ENCODE results near the gene GRIK4. TPM values are rescaled to one million over a fixed set of nuclear protein-coding genes. Genes with fewer than 3 reads are reported as not detected.

The GRIK4 gene
- total RNA-seq, 2 experiments from 2014 or later = not detected

- H3K4me3 Mint-ChIP-seq = no peak overlapping the region
- peaks cover 5% of the 10 kb centered on the region for H3K4me1 Mint-ChIP-seq (ENCODE audit: low read depth)
- no peak for DNase-seq
- no peaks in the 10 kb centered on the region for H3K9me3 Mint-ChIP-seq
- H3K27me3 Mint-ChIP-seq = peaks cover 48% of the 10 kb centered on the region
- ChIA-PET CTCF (interaction anchor here (1.3 kb wide), 1 partner anchor 121 kb away, joined by 3 read pairs; no protein-coding TSS in a partner anchor), POLR2A (interaction anchor here (0.6 kb wide), 1 partner anchor 628 kb away, joined by 3 read pairs; no protein-coding TSS in a partner anchor)
- no peaks in the 10 kb centered on the region for H3K36me3 Mint-ChIP-seq
- intact Hi-C loops (cut with micrococcal nuclease) = no loop called here
- H3K27ac Mint-ChIP-seq = no peak overlapping the region
Observed at GRCh38 chr11:120563703-120564572, 52.4 kb downstream of the GRIK4 start.

GRCh38 chr11:120564573-120565311 is 53.2 kb downstream of the GRIK4 start:
- intact Hi-C loops (cut with micrococcal nuclease) = no loop called here
- no peaks in the 10 kb centered on the region for H3K36me3 Mint-ChIP-seq
- no peak overlapping the region for H3K4me3 Mint-ChIP-seq
- ChIA-PET POLR2A (interaction anchor here (0.6 kb wide), 1 partner anchor 628 kb away, joined by 3 read pairs; no protein-coding TSS in a partner anchor), CTCF (interaction anchor here (1.3 kb wide), 1 partner anchor 120 kb away, joined by 3 read pairs; no protein-coding TSS in a partner anchor)
- peaks cover 48% of the 10 kb centered on the region for H3K27me3 Mint-ChIP-seq
- DNase-seq = peak; percentile 64
- H3K4me1 Mint-ChIP-seq (ENCODE audit: low read depth) = peaks cover 5% of the 10 kb centered on the region
- no peaks in the 10 kb centered on the region for H3K9me3 Mint-ChIP-seq
- no peak overlapping the region for H3K27ac Mint-ChIP-seq

GRCh38 chr11:120565466-120566155 is 54.1 kb downstream of the GRIK4 start:
- H3K36me3 Mint-ChIP-seq = no peaks in the 10 kb centered on the region
- no peaks in the 10 kb centered on the region for H3K9me3 Mint-ChIP-seq
- H3K4me1 Mint-ChIP-seq (ENCODE audit: low read depth) = peaks cover 5% of the 10 kb centered on the region
- DNase-seq = no peak
- H3K27me3 Mint-ChIP-seq = peaks cover 48% of the 10 kb centered on the region
- CTCF ChIA-PET = interaction anchor here (1.3 kb wide), 1 partner anchor 119 kb away, joined by 3 read pairs; no protein-coding TSS in a partner anchor
- intact Hi-C loops (cut with micrococcal nuclease) = no loop called here
- POLR2A ChIA-PET = interaction anchor here (0.5 kb wide), 1 partner anchor 315 kb away, joined by 3 read pairs; no protein-coding TSS in a partner anchor
- no peak overlapping the region for H3K27ac Mint-ChIP-seq
- H3K4me3 Mint-ChIP-seq = no peak overlapping the region

- no peak overlapping the region for H3K27ac Mint-ChIP-seq
- H3K36me3 Mint-ChIP-seq = no peaks in the 10 kb centered on the region
- CTCF ChIA-PET = no interaction called here
- POLR2A ChIA-PET = interaction anchor here (0.5 kb wide), 1 partner anchor 315 kb away, joined by 3 read pairs; no protein-coding TSS in a partner anchor
- peaks cover 5% of the 10 kb centered on the region for H3K4me1 Mint-ChIP-seq (ENCODE audit: low read depth)
- no peak for DNase-seq
- H3K4me3 Mint-ChIP-seq = no peak overlapping the region
- H3K27me3 Mint-ChIP-seq = peaks cover 47% of the 10 kb centered on the region
- no peaks in the 10 kb centered on the region for H3K9me3 Mint-ChIP-seq
- intact Hi-C loops (cut with micrococcal nuclease) = no loop called here
Observed at GRCh38 chr11:120566176-120566575, 54.6 kb downstream of the GRIK4 start.

GRCh38 chr11:120568572-120569307 is 57.2 kb downstream of the GRIK4 start:
- intact Hi-C loops (cut with micrococcal nuclease) = no loop called here
- Mint-ChIP-seq H3K36me3 (no peaks in the 10 kb centered on the region), H3K27ac (no peak overlapping the region), H3K27me3 (peaks cover 29% of the 10 kb centered on the region), H3K4me3 (no peak overlapping the region), H3K4me1 (ENCODE audit: low read depth) (peaks cover 5% of the 10 kb centered on the region), H3K9me3 (no peaks in the 10 kb centered on the region)
- no peak for DNase-seq
- POLR2A ChIA-PET = no interaction called here
- CTCF ChIA-PET = no interaction called here

GRCh38 chr11:120569861-120570260 is 58.3 kb downstream of the GRIK4 start:
- Mint-ChIP-seq H3K4me1 (ENCODE audit: low read depth) (peaks cover 5% of the 10 kb centered on the region), H3K9me3 (no peaks in the 10 kb centered on the region), H3K27ac (no peak overlapping the region), H3K27me3 (peaks cover 34% of the 10 kb centered on the region), H3K36me3 (no peaks in the 10 kb centered on the region), H3K4me3 (no peak overlapping the region)
- ChIA-PET POLR2A (no interaction called here), CTCF (no interaction called here)
- no peak for DNase-seq
- intact Hi-C loops (cut with micrococcal nuclease) = no loop called here

GRCh38 chr11:120571476-120571875 is 59.9 kb downstream of the GRIK4 start:
- intact Hi-C loops (cut with micrococcal nuclease) = no loop called here
- no peaks in the 10 kb centered on the region for H3K9me3 Mint-ChIP-seq
- peaks cover 28% of the 10 kb centered on the region for H3K27me3 Mint-ChIP-seq
- H3K36me3 Mint-ChIP-seq = no peaks in the 10 kb centered on the region
- H3K4me1 Mint-ChIP-seq (ENCODE audit: low read depth) = no peaks in the 10 kb centered on the region
- POLR2A ChIA-PET = no interaction called here
- no peak overlapping the region for H3K27ac Mint-ChIP-seq
- CTCF ChIA-PET = no interaction called here
- no peak for DNase-seq
- H3K4me3 Mint-ChIP-seq = no peak overlapping the region

- no peaks in the 10 kb centered on the region for H3K36me3 Mint-ChIP-seq
- ChIA-PET POLR2A (no interaction called here), CTCF (no interaction called here)
- no peaks in the 10 kb centered on the region for H3K9me3 Mint-ChIP-seq
- H3K4me3 Mint-ChIP-seq = no peak overlapping the region
- no peaks in the 10 kb centered on the region for H3K4me1 Mint-ChIP-seq (ENCODE audit: low read depth)
- intact Hi-C loops (cut with micrococcal nuclease) = no loop called here
- peaks cover 21% of the 10 kb centered on the region for H3K27me3 Mint-ChIP-seq
- H3K27ac Mint-ChIP-seq = no peak overlapping the region
- no peak for DNase-seq
Observed at GRCh38 chr11:120573756-120574354, 62.3 kb downstream of the GRIK4 start.

- no peak overlapping the region for H3K4me3 Mint-ChIP-seq
- ChIA-PET POLR2A (no interaction called here), CTCF (no interaction called here)
- DNase-seq = no peak
- H3K9me3 Mint-ChIP-seq = no peaks in the 10 kb centered on the region
- H3K27me3 Mint-ChIP-seq = peaks cover 21% of the 10 kb centered on the region
- no peaks in the 10 kb centered on the region for H3K36me3 Mint-ChIP-seq
- peaks cover 5% of the 10 kb centered on the region for H3K4me1 Mint-ChIP-seq (ENCODE audit: low read depth)
- intact Hi-C loops (cut with micrococcal nuclease) = no loop called here
- H3K27ac Mint-ChIP-seq = no peak overlapping the region
Observed at GRCh38 chr11:120574876-120575275, 63.3 kb downstream of the GRIK4 start.

GRCh38 chr11:120575461-120575860 is 63.9 kb downstream of the GRIK4 start:
- intact Hi-C loops (cut with micrococcal nuclease) = no loop called here
- ChIA-PET POLR2A (no interaction called here), CTCF (interaction anchor here (0.8 kb wide), 1 partner anchor 65 kb away, joined by 3 read pairs; no protein-coding TSS in a partner anchor)
- H3K36me3 Mint-ChIP-seq = no peaks in the 10 kb centered on the region
- no peak for DNase-seq
- H3K27ac Mint-ChIP-seq = no peak overlapping the region
- no peaks in the 10 kb centered on the region for H3K9me3 Mint-ChIP-seq
- H3K27me3 Mint-ChIP-seq = peaks cover 21% of the 10 kb centered on the region
- H3K4me1 Mint-ChIP-seq (ENCODE audit: low read depth) = peaks cover 6% of the 10 kb centered on the region
- no peak overlapping the region for H3K4me3 Mint-ChIP-seq

- intact Hi-C loops (cut with micrococcal nuclease) = no loop called here
- POLR2A ChIA-PET = no interaction called here
- H3K4me1 Mint-ChIP-seq (ENCODE audit: low read depth) = peaks cover 6% of the 10 kb centered on the region
- no peaks in the 10 kb centered on the region for H3K36me3 Mint-ChIP-seq
- H3K27me3 Mint-ChIP-seq = peaks cover 22% of the 10 kb centered on the region
- CTCF ChIA-PET = no interaction called here
- no peak overlapping the region for H3K4me3 Mint-ChIP-seq
- DNase-seq = no peak
- no peak overlapping the region for H3K27ac Mint-ChIP-seq
- no peaks in the 10 kb centered on the region for H3K9me3 Mint-ChIP-seq
Observed at GRCh38 chr11:120576606-120577005, 65.1 kb downstream of the GRIK4 start.

Data from activated CD4-positive, alpha-beta memory T cell treated with anti-CD3 and anti-CD28 coated beads for 36 hours (primary cell).